Astrocyte (in vitro differentiated cells and primary cell): ENCODE data around the gene ALDOA. TPM values are rescaled to one million over a fixed set of nuclear protein-coding genes. Genes with fewer than 3 reads are reported as not detected.
"Not testable (repeated sequence)": the region's sequence is repeated elsewhere in the genome, so short reads cannot be mapped to it uniquely, and the experiment has no call there.

ENCODE experiments used
- DNase-seq: peaks from one replicate; pipeline ENCODE4 v3.0.0-alpha.2; 2010; ENCODE audit warnings: low read depth
- FAIRE-seq: peaks from 2 replicates; lab custom pipeline; 2011; peaks lifted over from hg19 to GRCh38; lab: Jason Lieb, UNC
- H2AFZ ChIP-seq: 2 replicates; pipeline ENCODE4 v1.6.0; 2012; ENCODE audit warnings: low read depth, low read length, inconsistent platforms
- H3K27ac ChIP-seq: 2 replicates; pipeline ENCODE4 v1.5.1; 2011; ENCODE audit warnings: low read depth, low read length, inconsistent platforms
- H3K27me3 ChIP-seq: 2 replicates; pipeline ENCODE4 v1.6.0; 2011; ENCODE audit warnings: low read length, inconsistent platforms; ENCODE audit not compliant: insufficient read depth
- H3K36me3 ChIP-seq: 2 replicates; pipeline ENCODE4 v1.5.1; 2011; ENCODE audit warnings: low read length, inconsistent platforms; ENCODE audit not compliant: insufficient read depth
- H3K4me1 ChIP-seq: 2 replicates; pipeline ENCODE4 v1.5.1; 2011; ENCODE audit warnings: low read length, inconsistent platforms; ENCODE audit not compliant: insufficient read depth
- H3K4me2 ChIP-seq: 2 replicates; pipeline ENCODE4 v1.6.0; 2012; ENCODE audit warnings: low read length, inconsistent platforms
- H3K4me3 ChIP-seq: 2 replicates; pipeline ENCODE4 v1.5.1; 2011; ENCODE audit warnings: low read depth, mild to moderate bottlenecking, low read length, inconsistent platforms; ENCODE audit not compliant: insufficient read depth
- H3K79me2 ChIP-seq: 2 replicates; pipeline ENCODE4 v1.6.0; 2012; ENCODE audit warnings: mild to moderate bottlenecking, low read length, inconsistent platforms; ENCODE audit not compliant: insufficient read depth
- H3K9ac ChIP-seq: 2 replicates; pipeline ENCODE4 v1.6.0; 2012; ENCODE audit warnings: mild to moderate bottlenecking, low read length, inconsistent platforms
- H3K9me3 ChIP-seq: 2 replicates; pipeline ENCODE4 v1.5.1; 2012; ENCODE audit warnings: low read depth, mild to moderate bottlenecking, low read length, inconsistent platforms; ENCODE audit not compliant: insufficient read depth
- H4K20me1 ChIP-seq: 2 replicates; pipeline ENCODE4 v1.6.0; 2012; ENCODE audit warnings: low read length, inconsistent platforms; ENCODE audit not compliant: insufficient read depth
- H3K27ac Mint-ChIP-seq: one replicate; pipeline ENCODE4 v1.8.0; 2021; ENCODE audit warnings: mild to moderate bottlenecking, mixed read lengths; ENCODE audit not compliant: unreplicated experiment
- H3K27me3 Mint-ChIP-seq: one replicate; pipeline ENCODE4 v1.8.0; 2021; ENCODE audit warnings: low read depth, mixed read lengths; ENCODE audit not compliant: unreplicated experiment
- H3K36me3 Mint-ChIP-seq: one replicate; pipeline ENCODE4 v1.8.0; 2021; ENCODE audit warnings: low read depth, mixed read lengths; ENCODE audit not compliant: unreplicated experiment
- H3K4me1 Mint-ChIP-seq: one replicate; pipeline ENCODE4 v1.8.0; 2021; ENCODE audit warnings: low read depth, mixed read lengths; ENCODE audit not compliant: unreplicated experiment
- H3K4me3 Mint-ChIP-seq: one replicate; pipeline ENCODE4 v1.8.0; 2021; ENCODE audit warnings: mild to moderate bottlenecking, moderate library complexity, mixed read lengths; ENCODE audit not compliant: unreplicated experiment
- H3K9me3 Mint-ChIP-seq: one replicate; pipeline ENCODE4 v1.8.0; 2021; ENCODE audit warnings: mild to moderate bottlenecking, mixed read lengths; ENCODE audit not compliant: unreplicated experiment
- CTCF ChIP-seq: IDR thresholded peaks from 2 replicates; pipeline ENCODE4 v1.5.1; 2011; ENCODE audit warnings: low read depth, mild to moderate bottlenecking, inconsistent platforms, low read length, moderate library complexity; ENCODE audit not compliant: insufficient read depth
- EZH2 ChIP-seq: IDR thresholded peaks from 2 replicates; pipeline ENCODE4 v1.6.1; 2012; ENCODE audit warnings: mild to moderate bottlenecking, low read length, inconsistent platforms; ENCODE audit not compliant: insufficient read depth
- total RNA-seq: library from RNA; stranded (reverse); gene quantifications from 2 replicates; pipeline ENCODE4 v1.2.1, GENCODE V29; 2021

ALDOA gene
- total RNA-seq, 1 donor from 2014 or later = 1,795 TPM

GRCh38 chr16:30113711-30114333 is 48.3 kb downstream of the ALDOA start:
- Histone ChIP-seq H3K9me3 (no peaks in the 10 kb centered on the region), H3K9ac (no peak overlapping the region), H3K27me3 (no peaks in the 10 kb centered on the region), H3K4me2 (no peak overlapping the region), H2AFZ (no peak overlapping the region), H3K79me2 (no peaks in the 10 kb centered on the region), H3K36me3 (peaks cover 9% of the 10 kb centered on the region), H4K20me1 (no peaks in the 10 kb centered on the region), H3K4me3 (no peak overlapping the region), H3K4me1 (no peaks in the 10 kb centered on the region), H3K27ac (no peak overlapping the region)
- Mint-ChIP-seq H3K4me3 (no peak overlapping the region), H3K27ac (no peak overlapping the region), H3K27me3 (no peaks in the 10 kb centered on the region), H3K36me3 (peaks cover 9% of the 10 kb centered on the region), H3K9me3 (no peaks in the 10 kb centered on the region), H3K4me1 (peaks cover 6% of the 10 kb centered on the region)
- DNase-seq = no peak
- no peak for TF ChIP-seq EZH2
- no peak for TF ChIP-seq CTCF
- no peak for FAIRE-seq

- H3K9me3 Mint-ChIP-seq = no peaks in the 10 kb centered on the region
- no peaks in the 10 kb centered on the region for H3K27me3 ChIP-seq
- no peak for FAIRE-seq
- H3K4me3 ChIP-seq = no peak overlapping the region
- H3K4me1 Mint-ChIP-seq = peaks cover 6% of the 10 kb centered on the region
- H3K27ac ChIP-seq = no peak overlapping the region
- no peak overlapping the region for H3K9ac ChIP-seq
- no peaks in the 10 kb centered on the region for H3K4me1 ChIP-seq
- no peak for TF ChIP-seq CTCF
- TF ChIP-seq EZH2 = no peak
- DNase-seq = no peak
- H3K36me3 Mint-ChIP-seq = peaks cover 9% of the 10 kb centered on the region
- H3K4me3 Mint-ChIP-seq = no peak overlapping the region
- no peak overlapping the region for H3K27ac Mint-ChIP-seq
- no peak overlapping the region for H3K4me2 ChIP-seq
- H2AFZ ChIP-seq = no peak overlapping the region
- no peaks in the 10 kb centered on the region for H3K79me2 ChIP-seq
- H3K27me3 Mint-ChIP-seq = no peaks in the 10 kb centered on the region
- H3K36me3 ChIP-seq = peaks cover 9% of the 10 kb centered on the region
- H3K9me3 ChIP-seq = no peaks in the 10 kb centered on the region
- no peaks in the 10 kb centered on the region for H4K20me1 ChIP-seq
Measured at GRCh38 chr16:30114411-30114810, 48.9 kb downstream of the ALDOA start.

- not testable (repeated sequence) for H3K9me3 Mint-ChIP-seq, H3K27ac ChIP-seq, FAIRE-seq, H3K27me3 Mint-ChIP-seq, H3K79me2 ChIP-seq, H3K9ac ChIP-seq, H3K4me3 Mint-ChIP-seq, H3K9me3 ChIP-seq, H3K4me1 Mint-ChIP-seq, DNase-seq, H3K4me2 ChIP-seq, H3K36me3 ChIP-seq, H3K4me3 ChIP-seq, H3K4me1 ChIP-seq, H3K27me3 ChIP-seq, H3K36me3 Mint-ChIP-seq, H3K27ac Mint-ChIP-seq, H2AFZ ChIP-seq, H4K20me1 ChIP-seq
Measured at GRCh38 chr16:30114833-30115232, 49.3 kb downstream of the ALDOA start.
